GM19468 (cell line): ENCODE measurements around the gene RAD54L.
"Not testable (repeated sequence)": the region's sequence is repeated elsewhere in the genome, so short reads cannot be mapped to it uniquely, and the experiment has no call there.

Source experiments
- ATAC-seq: cut with Tn5 transposase; IDR thresholded peaks from one replicate; pipeline ENCODE4 v1.9.1; 2021; ENCODE audit warnings: mild to moderate bottlenecking, moderate library complexity, moderate number of reproducible peaks; ENCODE audit not compliant: unreplicated experiment; ENCODE audit errors: extremely low read depth

RAD54L gene

GRCh38 chr1:46315669-46316403 is 68.3 kb downstream of the RAD54L start:
- ATAC-seq, result no peak

GRCh38 chr1:46317323-46317722 is 69.8 kb downstream of the RAD54L start:
- no peak for ATAC-seq

GRCh38 chr1:46319301-46319700 is 71.7 kb downstream of the RAD54L start:
- not testable (repeated sequence) for ATAC-seq

GRCh38 chr1:46319960-46320914 is 72.7 kb downstream of the RAD54L start:
- not testable (repeated sequence) for ATAC-seq

- ATAC-seq, result not testable (repeated sequence)
Measured at GRCh38 chr1:46322191-46322590, 74.6 kb downstream of the RAD54L start.

GRCh38 chr1:46325285-46326076 is 77.9 kb downstream of the RAD54L start:
- not testable (repeated sequence) for ATAC-seq
